A549 (cell line): ENCODE results near the gene CHAF1A. TPM values are rescaled to one million over a fixed set of nuclear protein-coding genes. Genes with fewer than 3 reads are reported as not detected.

Experiments
- ATAC-seq, 2 experiments: fragments of 200-7000 bp in 1 of 2; fragments of >200 bp in 1 of 2; cut with Nextera tagmentation in 1 of 2; cut with Tn5 transposase in 1 of 2; 3 replicates each; pipeline versions ENCODE4 v1.8.0 to v1.9.1; 2018 to 2020; ENCODE audit warnings: mild to moderate bottlenecking in 1 of 2, moderate library complexity in 1 of 2
- CTCF ChIA-PET: fragments of 300-600 bp; sonication (Branson Sonifier 250); formaldehyde crosslinking; extraction: SDS; loops from one replicate; lab custom pipeline; 2021; ENCODE audit warnings: antibody characterized with exemption, inconsistent platforms; lab: Yijun Ruan, JAX
- POLR2A ChIA-PET: fragments of 350-600 bp; formaldehyde crosslinking; extraction: SDS; loops from one replicate; lab custom pipeline; 2021; ENCODE audit warnings: antibody characterized with exemption, inconsistent platforms; lab: Yijun Ruan, JAX
- DNase-seq, 2 experiments: peaks; one replicate each; pipeline versions ENCODE4 v3.0.0 to v3.0.0-alpha.2; 2011 to 2016; ENCODE audit warnings: low read depth in 1 of 2, low spot score in 1 of 2
- FAIRE-seq: peaks from 2 replicates; lab custom pipeline; 2011; peaks lifted over from hg19 to GRCh38; lab: Jason Lieb, UNC
- H3K27ac ChIP-seq, 2 experiments: fragments of >200 bp; sonication (Bioruptor Twin); formaldehyde crosslinking; 3 replicates each; pipeline ENCODE4 v1.5.1; 2016 to 2017
- H3K4me1 ChIP-seq: fragments of >200 bp; sonication (Bioruptor Twin); formaldehyde crosslinking; 3 replicates; pipeline ENCODE4 v1.6.1; 2016
- H3K4me2 ChIP-seq: fragments of >200 bp; sonication (Bioruptor Twin); formaldehyde crosslinking; 3 replicates; pipeline ENCODE4 v1.6.1; 2016
- H3K4me3 ChIP-seq: fragments of >200 bp; sonication (Bioruptor Twin); formaldehyde crosslinking; 3 replicates; pipeline ENCODE4 v1.5.1; 2016
- H3K9me3 ChIP-seq: fragments of >200 bp; sonication (Bioruptor Twin); formaldehyde crosslinking; 3 replicates; pipeline ENCODE4 v1.6.1; 2016
- BHLHE40 ChIP-seq: IDR thresholded peaks from 2 replicates; pipeline ENCODE4 v1.6.1; 2012; ENCODE audit warnings: low read depth, low read length, inconsistent platforms
- CBX2 ChIP-seq: fragments of 200-600 bp; sonication (generic); IDR thresholded peaks from 2 replicates; pipeline ENCODE4 v1.6.1; 2016; ENCODE audit warnings: low read depth, mild to moderate bottlenecking, borderline replicate concordance
- CEBPB ChIP-seq, 2 experiments: fragments of >200 bp in 1 of 2; sonication (Bioruptor Twin) in 1 of 2; formaldehyde crosslinking in 1 of 2; IDR thresholded peaks; 2 replicates each; pipeline ENCODE4 v1.6.1; 2012 to 2016
- CHD4 ChIP-seq: fragments of 200-600 bp; sonication (generic); IDR thresholded peaks from 2 replicates; pipeline ENCODE4 v1.6.1; 2016; ENCODE audit warnings: antibody characterized with exemption, mild to moderate bottlenecking, borderline replicate concordance
- EHF ChIP-seq: fragments of 250-450 bp; sonication (Bioruptor Pico); IDR thresholded peaks from 2 replicates; pipeline ENCODE4 v1.5.0; 2020; ENCODE audit warnings: mild to moderate bottlenecking
- FOSB ChIP-seq: fragments of 250-450 bp; sonication (Bioruptor Pico); IDR thresholded peaks from 2 replicates; pipeline ENCODE4 v1.5.0; 2020; ENCODE audit warnings: mild to moderate bottlenecking, moderate library complexity
- HDAC2 ChIP-seq: fragments of 200-600 bp; sonication (generic); IDR thresholded peaks from 2 replicates; pipeline ENCODE4 v1.6.1; 2016
- HOXB13 ChIP-seq: fragments of 250-450 bp; sonication (Bioruptor Pico); IDR thresholded peaks from 2 replicates; pipeline ENCODE4 v1.5.0; 2020; ENCODE audit warnings: low read depth, mild to moderate bottlenecking, moderate library complexity
- JUNB ChIP-seq: fragments of >200 bp; sonication (Bioruptor Twin); formaldehyde crosslinking; IDR thresholded peaks from 2 replicates; pipeline ENCODE4 v1.6.1; 2016
- KDM1A ChIP-seq: fragments of 200-600 bp; sonication (generic); IDR thresholded peaks from 2 replicates; pipeline ENCODE4 v1.6.1; 2016; ENCODE audit warnings: low read depth, mild to moderate bottlenecking
- KDM5A ChIP-seq: fragments of 200-600 bp; sonication (generic); IDR thresholded peaks from 2 replicates; pipeline ENCODE4 v1.6.1; 2016; ENCODE audit warnings: antibody characterized with exemption, mild to moderate bottlenecking
- MAFK ChIP-seq: fragments of 450-650 bp; IDR thresholded peaks from 2 replicates; pipeline ENCODE4 v1.6.1; 2014; ENCODE audit not compliant: partially characterized antibody
- MYC ChIP-seq: IDR thresholded peaks from 2 replicates; pipeline ENCODE4 v1.6.1; 2012; ENCODE audit warnings: mild to moderate bottlenecking, inconsistent platforms, low read length, improper control_type of control experiment, borderline replicate concordance
- NPAS2 ChIP-seq: fragments of 250-450 bp; sonication (Bioruptor Pico); IDR thresholded peaks from 2 replicates; pipeline ENCODE4 v1.8.0; 2022; ENCODE audit warnings: mild to moderate bottlenecking, moderate library complexity, borderline replicate concordance
- PHF8 ChIP-seq: fragments of 200-600 bp; sonication (generic); IDR thresholded peaks from 2 replicates; pipeline ENCODE4 v1.6.1; 2016; ENCODE audit warnings: low read depth, mild to moderate bottlenecking, antibody characterized with exemption, moderate library complexity, borderline replicate concordance
- RCOR1 ChIP-seq: fragments of 150-350 bp; IDR thresholded peaks from 2 replicates; pipeline ENCODE4 v1.6.1; 2014; ENCODE audit warnings: antibody characterized with exemption, low read length, low read depth
- RFX5 ChIP-seq: fragments of 450-650 bp; IDR thresholded peaks from 2 replicates; pipeline ENCODE4 v1.7.1; 2014; ENCODE audit warnings: antibody characterized with exemption, mild to moderate bottlenecking, moderate library complexity
- SREBF2 ChIP-seq: fragments of 450-650 bp; IDR thresholded peaks from 2 replicates; pipeline ENCODE4 v1.6.1; 2014; ENCODE audit warnings: mild to moderate bottlenecking, moderate library complexity
- ZC3H11A ChIP-seq: fragments of 450-650 bp; IDR thresholded peaks from 2 replicates; pipeline ENCODE4 v1.6.1; 2014; ENCODE audit warnings: antibody characterized with exemption, mild to moderate bottlenecking
- WGBS: methylation state at CpG from one replicate; pipeline ENCODE4 v1.1.6; 2017; ENCODE audit errors: missing lambda C conversion rate; 5-methylcytosine and 5-hydroxymethylcytosine counted together
- polyA plus RNA-seq, 4 experiments: library from polyadenylated mRNA; depleted of rRNA in 3 of 4; stranded (reverse); fragments of >200 nt; fragmentation: RNase III in 1 of 4; extraction: RNeasy Plus Mini Kit Qiagen cat#74134 plus additional on column Dnase treatment in 1 of 4; gene quantifications; 2 replicates in 3 of 4; 3 replicates in 1 of 4; pipeline ENCODE4 v1.2.3, GENCODE V29; 2011 to 2017
- TF ChIP-seq, protein P1 (sequence below): IDR thresholded peaks from 2 replicates; pipeline ENCODE4 v1.6.1; 2012
- TF ChIP-seq, protein P2 (sequence below): fragments of >200 bp; sonication (Bioruptor Twin); formaldehyde crosslinking; IDR thresholded peaks from 2 replicates; pipeline ENCODE4 v1.6.1; 2016

Gene CHAF1A
- polyA plus RNA-seq, 2 of the 4 experiments (the other 2 are of a cell fraction) = 15.6 to 28.0 TPM

DNA sequence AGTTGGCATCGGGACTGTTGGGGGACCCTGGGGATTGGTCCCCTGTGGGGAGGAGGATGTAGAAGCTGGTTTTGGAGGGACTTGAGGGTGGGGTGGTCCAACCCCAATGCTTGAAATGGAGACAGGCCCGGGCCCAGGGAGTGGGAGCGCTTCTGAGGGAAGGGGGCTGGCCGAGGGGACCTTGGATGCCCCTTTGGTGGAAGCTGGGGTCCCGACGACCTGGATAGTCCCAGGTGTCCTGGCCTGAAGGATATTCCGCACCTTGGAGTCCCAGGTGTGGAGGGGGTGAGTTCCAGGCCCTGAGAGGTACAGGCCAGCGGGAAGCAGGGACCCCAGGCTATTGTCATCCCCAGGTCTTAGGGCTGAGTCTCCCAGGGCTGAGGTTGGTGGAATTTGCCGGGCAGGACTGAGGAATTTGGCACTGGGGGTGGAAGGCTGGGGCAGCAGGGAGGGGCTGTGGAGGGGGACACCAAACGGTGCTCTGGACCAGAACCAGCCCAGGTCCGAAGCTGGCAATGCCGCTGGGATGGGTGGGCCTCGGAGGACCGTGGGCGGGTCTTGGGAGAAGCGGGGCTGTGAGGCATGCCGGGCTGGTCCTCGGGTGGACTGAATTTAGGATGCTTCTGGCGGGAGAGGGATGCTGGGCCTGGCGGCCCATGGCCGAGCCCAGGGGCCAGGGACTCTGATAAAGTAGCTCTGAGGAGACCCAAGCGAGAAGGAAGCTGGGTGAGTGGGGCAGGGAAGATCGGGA lies 71.5 kb downstream of the CHAF1A start:
- peak overlapping the region in 1 of 2 experiments; percentile 99; a peak in 3 of 6 replicates for H3K27ac ChIP-seq
- POLR2A ChIA-PET = no interaction called here
- 70% methylated on average over 18 of the region's 23 CpGs for WGBS
- no peak for DNase-seq
- H3K9me3 ChIP-seq = no peaks in the 10 kb centered on the region
- ATAC-seq = no peak
- no peak for TF ChIP-seq HDAC2
- no peak for TF ChIP-seq HOXB13 (CRISPR knock-in tag)
- no peak for TF ChIP-seq PHF8
- TF ChIP-seq RFX5 = no peak
- TF ChIP-seq, protein P1, sequence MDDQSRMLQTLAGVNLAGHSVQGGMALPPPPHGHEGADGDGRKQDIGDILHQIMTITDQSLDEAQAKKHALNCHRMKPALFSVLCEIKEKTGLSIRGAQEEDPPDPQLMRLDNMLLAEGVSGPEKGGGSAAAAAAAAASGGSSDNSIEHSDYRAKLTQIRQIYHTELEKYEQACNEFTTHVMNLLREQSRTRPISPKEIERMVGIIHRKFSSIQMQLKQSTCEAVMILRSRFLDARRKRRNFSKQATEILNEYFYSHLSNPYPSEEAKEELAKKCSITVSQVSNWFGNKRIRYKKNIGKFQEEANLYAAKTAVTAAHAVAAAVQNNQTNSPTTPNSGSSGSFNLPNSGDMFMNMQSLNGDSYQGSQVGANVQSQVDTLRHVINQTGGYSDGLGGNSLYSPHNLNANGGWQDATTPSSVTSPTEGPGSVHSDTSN = no peak
- TF ChIP-seq KDM1A = no peak
- TF ChIP-seq EHF = no peak
- no peak for TF ChIP-seq KDM5A
- TF ChIP-seq NPAS2 (CRISPR knock-in tag) = no peak
- no peak for TF ChIP-seq MYC
- TF ChIP-seq SREBF2 = no peak
- TF ChIP-seq ZC3H11A = no peak
- TF ChIP-seq CBX2 = no peak
- TF ChIP-seq RCOR1 = no peak
- TF ChIP-seq CEBPB (IDR thresholded peaks at IDR 0.05) = no peak
- no peak for TF ChIP-seq BHLHE40
- no peak for TF ChIP-seq CHD4
- TF ChIP-seq, protein P2, sequence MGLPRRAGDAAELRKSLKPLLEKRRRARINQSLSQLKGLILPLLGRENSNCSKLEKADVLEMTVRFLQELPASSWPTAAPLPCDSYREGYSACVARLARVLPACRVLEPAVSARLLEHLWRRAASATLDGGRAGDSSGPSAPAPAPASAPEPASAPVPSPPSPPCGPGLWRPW = no peak
- no peak for TF ChIP-seq MAFK
- TF ChIP-seq FOSB (CRISPR knock-in tag) = no peak
- peak overlapping the region; percentile 95 for H3K4me2 ChIP-seq
- no peak for FAIRE-seq
- CTCF ChIA-PET = interaction anchor here (0.6 to 1.9 kb wide), 4 partner anchors 10 to 73 kb away, joined by 4 to 7 read pairs (median 6); partner anchors contain the start of gene SH3GL1
- H3K4me3 ChIP-seq = peak overlapping the region; percentile 27; the same call in 1 of the 3 replicates
- H3K4me1 ChIP-seq = peaks cover 15% of the 10 kb centered on the region

DNA sequence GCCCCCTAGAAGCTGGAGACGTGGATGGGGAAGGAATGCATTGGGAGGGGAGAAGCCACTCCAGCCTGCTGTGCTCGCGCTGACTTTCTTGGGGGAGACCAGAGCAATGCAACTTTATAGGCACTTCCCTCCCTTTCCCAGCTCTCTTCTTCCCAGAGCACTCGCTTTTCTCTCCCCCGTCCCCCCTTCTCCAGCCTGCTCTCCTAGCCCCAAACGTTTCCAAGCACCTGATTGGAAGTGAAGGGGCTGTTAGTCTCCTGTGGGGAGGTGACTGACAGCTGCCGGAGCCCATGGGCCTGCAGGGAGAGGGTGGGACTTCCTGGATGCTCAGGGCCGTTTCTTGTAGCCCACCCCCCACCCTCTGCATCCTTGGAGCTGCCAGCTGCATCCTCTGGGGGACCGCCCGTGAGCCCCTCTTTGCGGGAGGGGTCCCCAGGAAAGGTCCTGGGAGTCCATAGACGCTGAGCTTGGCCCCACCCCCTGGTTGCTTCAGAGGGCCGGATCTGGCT lies 72.1 kb downstream of the CHAF1A start:
- ChIA-PET CTCF (interaction anchor here (0.6 to 1.9 kb wide), 4 partner anchors 40 to 74 kb away, joined by 3 to 7 read pairs (median 6); partner anchors contain the start of gene SH3GL1), POLR2A (no interaction called here)
- H3K9me3 ChIP-seq = no peaks in the 10 kb centered on the region
- ATAC-seq (peak in 1 of 2 experiments; percentile 43; a peak in 3 of 6 replicates), FAIRE-seq (no peak), DNase-seq (peak in 1 of 2 experiments; percentile 54)
- H3K4me2 ChIP-seq = peak overlapping the region; percentile 95
- peak overlapping the region; percentile 27; the same call in 1 of the 3 replicates for H3K4me3 ChIP-seq
- H3K4me1 ChIP-seq = peaks cover 15% of the 10 kb centered on the region
- peak overlapping the region in 1 of 2 experiments; percentile 99; a peak in 3 of 6 replicates for H3K27ac ChIP-seq
- TF ChIP-seq JUNB = no peak
- TF ChIP-seq, protein P1 = peak; percentile 90
- WGBS = 60% methylated on average over 9 of the region's 13 CpGs
